Effector memory CD8-positive, alpha-beta T cell (primary cell): ENCODE measurements around the gene RTBDN.

Source experiments
- ATAC-seq: fragments of 150-1000 bp; cut with Tn5 transposase; replicated peaks from 2 replicates; pipeline ENCODE4 v1.10.0; 2021; ENCODE audit warnings: mild to moderate bottlenecking, moderate library complexity
- DNase-seq, 3 experiments: peaks; one replicate each; pipeline ENCODE4 v3.0.0; 2021
- H3K27ac Mint-ChIP-seq, 2 donors: one replicate each; pipeline ENCODE4 v1.8.0; 2022; ENCODE audit warnings: mild to moderate bottlenecking in 2 of 2, mixed read lengths in 2 of 2, moderate library complexity in 2 of 2
- H3K27me3 Mint-ChIP-seq, 2 donors: one replicate each; pipeline ENCODE4 v1.8.0; 2022; ENCODE audit warnings: mixed read lengths in 2 of 2
- H3K36me3 Mint-ChIP-seq: one replicate; pipeline ENCODE4 v1.8.0; 2022; ENCODE audit warnings: mild to moderate bottlenecking, moderate library complexity, mixed read lengths; ENCODE audit not compliant: insufficient read depth
- H3K4me1 Mint-ChIP-seq, 2 donors: one replicate each; pipeline ENCODE4 v1.8.0; 2022; ENCODE audit warnings: low read depth in 2 of 2, mixed read lengths in 2 of 2
- H3K4me3 Mint-ChIP-seq, 2 donors: one replicate each; pipeline ENCODE4 v1.8.0; 2022; ENCODE audit warnings: mild to moderate bottlenecking in 2 of 2, mixed read lengths in 2 of 2, moderate library complexity in 2 of 2
- H3K9me3 Mint-ChIP-seq, 2 donors: one replicate each; pipeline ENCODE4 v1.8.0; 2022; ENCODE audit warnings: mixed read lengths in 2 of 2

RTBDN gene

DNA sequence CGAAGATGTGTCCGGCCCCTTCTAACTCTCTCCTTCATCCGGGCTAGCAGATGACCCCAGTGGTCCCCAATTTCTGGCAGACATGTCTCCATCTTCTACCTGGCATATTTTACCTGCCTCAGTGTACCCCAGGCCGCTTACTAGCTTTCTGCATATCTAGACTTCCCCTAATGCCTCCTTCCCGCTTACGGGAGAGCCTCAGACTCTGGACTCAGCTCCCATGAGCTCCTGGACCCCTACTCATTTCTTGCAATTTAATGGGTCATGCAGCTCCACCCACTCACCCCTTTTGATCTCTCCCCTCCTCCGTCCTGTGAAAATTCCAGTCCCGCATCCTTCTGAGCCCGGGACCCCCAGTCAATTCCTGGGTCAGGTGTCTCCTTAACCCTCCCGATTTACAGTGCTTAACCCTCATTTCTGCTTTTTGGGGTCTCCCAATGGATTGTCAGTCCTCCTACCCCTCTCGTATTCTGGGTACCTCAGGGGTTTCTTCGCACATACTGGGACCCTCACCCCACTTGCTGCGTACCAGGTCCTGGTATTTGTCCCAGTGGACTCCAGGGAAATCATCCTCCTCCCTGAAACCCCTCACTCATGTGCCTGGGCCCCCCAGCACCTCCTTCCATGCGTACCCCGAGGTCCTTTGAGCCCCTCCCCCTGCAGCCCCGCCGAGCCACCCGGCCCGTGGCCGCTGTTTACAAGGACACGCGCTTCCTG is 43.6 kb downstream of the RTBDN start:
- peaks cover 64% of the 10 kb centered on the region for H3K36me3 Mint-ChIP-seq
- no peaks in the 10 kb centered on the region for H3K9me3 Mint-ChIP-seq
- H3K4me3 Mint-ChIP-seq, result peak overlapping the region; percentile 95 to 98
- DNase-seq (no peak), ATAC-seq (no peak)
- H3K4me1 Mint-ChIP-seq, result peaks cover 25 to 29% of the 10 kb centered on the region in 2 donors
- no peaks in the 10 kb centered on the region for H3K27me3 Mint-ChIP-seq
- H3K27ac Mint-ChIP-seq, result peak overlapping the region; percentile 98 to 100

DNA sequence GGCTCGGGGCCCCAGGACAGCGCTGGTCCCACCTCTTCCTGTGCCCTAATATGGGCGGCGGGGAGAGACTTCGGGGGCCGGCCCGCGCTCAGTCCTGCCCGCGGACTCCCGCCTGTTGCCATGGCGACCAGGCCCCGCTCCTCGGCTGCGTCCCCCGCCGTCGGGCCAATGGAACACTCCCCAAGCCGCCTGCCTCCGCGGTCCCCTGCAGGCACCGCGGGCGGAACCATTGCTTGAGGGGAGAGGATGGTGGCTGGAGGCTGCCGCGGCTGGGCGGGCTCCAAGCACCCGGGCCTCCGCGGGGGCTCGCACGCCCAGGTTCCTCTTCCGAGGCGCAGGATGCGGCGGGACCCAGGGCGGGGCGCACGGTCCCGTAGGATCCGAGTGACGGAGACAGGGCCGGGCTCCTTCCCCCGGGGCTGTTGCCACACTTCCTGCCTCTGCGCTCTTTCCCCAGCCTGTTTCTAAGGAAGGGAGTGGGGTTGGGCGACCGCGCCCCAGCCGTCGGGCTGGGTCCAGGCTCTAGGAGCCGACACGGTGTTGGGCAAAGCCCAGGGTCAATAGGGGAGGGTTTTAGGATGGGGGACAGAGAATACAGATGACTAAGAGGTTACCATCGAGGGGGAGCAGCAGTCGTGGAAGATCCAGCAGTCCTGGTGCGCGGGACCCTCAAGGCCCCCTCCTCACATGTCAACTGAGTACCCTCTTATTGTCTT is 44.3 kb downstream of the RTBDN start:
- ATAC-seq (peak; percentile 45), DNase-seq (peak; percentile 89 to 93 (median 93))
- H3K4me1 Mint-ChIP-seq, result peaks cover 22 to 26% of the 10 kb centered on the region in 2 donors
- H3K27me3 Mint-ChIP-seq, result no peaks in the 10 kb centered on the region
- peak overlapping the region; percentile 95 to 98 for H3K4me3 Mint-ChIP-seq
- peak overlapping the region; percentile 98 to 100 for H3K27ac Mint-ChIP-seq
- H3K9me3 Mint-ChIP-seq, result no peaks in the 10 kb centered on the region
- peaks cover 59% of the 10 kb centered on the region for H3K36me3 Mint-ChIP-seq

DNA sequence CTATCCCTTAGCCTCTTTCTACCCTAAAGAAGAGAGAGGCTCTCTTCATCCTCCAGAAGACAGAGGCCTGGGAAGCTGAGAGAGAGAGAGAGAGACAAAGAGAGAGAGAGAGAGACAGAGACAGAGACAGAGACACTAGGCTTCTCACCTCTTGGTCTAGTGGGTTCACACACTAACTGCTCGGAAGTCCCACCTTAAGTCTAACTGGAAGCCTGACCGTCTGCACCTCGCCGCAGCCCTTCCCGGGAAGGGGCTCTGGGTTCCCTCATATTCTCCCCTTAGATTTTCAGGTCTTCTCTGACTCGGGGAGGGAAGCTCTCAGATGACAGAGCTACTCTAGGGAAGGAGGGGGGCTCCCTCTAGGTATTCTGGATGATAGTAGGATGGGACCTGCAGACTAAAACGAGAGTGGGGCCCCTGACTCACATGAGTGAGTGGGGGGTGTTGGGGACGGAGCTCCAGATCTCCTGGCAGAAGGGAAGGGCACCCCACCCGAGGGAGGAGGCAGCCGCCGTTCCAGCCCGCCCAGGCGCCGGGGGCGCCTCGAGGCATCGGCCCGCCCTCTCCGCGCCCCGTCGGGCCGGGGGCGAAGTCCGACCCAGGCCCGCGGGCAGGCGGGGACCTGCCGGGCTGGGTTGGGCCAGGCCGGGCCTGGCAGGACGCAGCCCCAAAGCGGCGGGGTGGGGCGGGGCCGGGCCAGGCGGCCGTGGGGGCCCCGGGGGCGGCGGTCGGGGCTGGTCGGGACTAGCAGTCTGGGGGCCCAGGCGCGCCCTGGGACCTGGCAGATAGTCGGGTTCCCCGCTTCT is 45.1 kb downstream of the RTBDN start:
- Mint-ChIP-seq H3K27me3 (no peaks in the 10 kb centered on the region), H3K4me1 (peaks cover 20 to 23% of the 10 kb centered on the region in 2 donors), H3K27ac (peak overlapping the region; percentile 90 to 94), H3K36me3 (peaks cover 51% of the 10 kb centered on the region), H3K4me3 (peak overlapping the region; percentile 95 to 98), H3K9me3 (no peaks in the 10 kb centered on the region)
- ATAC-seq (no peak), DNase-seq (peak in 1 of 3 experiments; percentile 35)

DNA sequence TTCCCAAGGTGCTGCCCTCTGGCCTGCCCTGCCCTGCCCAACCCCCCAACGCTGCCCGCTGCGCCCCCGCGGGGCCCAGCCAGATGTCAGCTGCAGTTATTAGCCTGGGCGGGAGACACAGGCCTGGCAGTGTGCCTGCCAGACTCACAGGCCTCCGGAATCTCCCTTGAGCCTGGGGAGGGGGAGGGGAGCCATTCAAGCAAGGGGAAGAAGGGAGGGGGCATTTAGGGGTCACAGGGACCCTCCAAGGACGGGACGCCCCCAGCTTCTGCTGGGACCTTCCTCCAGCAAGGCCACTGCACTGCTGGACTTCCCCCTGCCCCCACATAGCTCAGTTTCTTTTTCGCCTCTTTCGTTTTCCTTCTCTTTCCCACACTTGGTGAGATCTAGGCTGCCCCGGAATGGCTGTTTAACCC is 45.7 kb downstream of the RTBDN start:
- Mint-ChIP-seq H3K9me3 (no peaks in the 10 kb centered on the region), H3K27ac (peak overlapping the region; percentile 90 to 94), H3K36me3 (peaks cover 45% of the 10 kb centered on the region), H3K27me3 (no peaks in the 10 kb centered on the region), H3K4me1 (peaks cover 17 to 19% of the 10 kb centered on the region in 2 donors), H3K4me3 (peak overlapping the region; percentile 78 to 81)
- DNase-seq (peak in 2 of 3 experiments; percentile 51 to 53), ATAC-seq (no peak)

DNA sequence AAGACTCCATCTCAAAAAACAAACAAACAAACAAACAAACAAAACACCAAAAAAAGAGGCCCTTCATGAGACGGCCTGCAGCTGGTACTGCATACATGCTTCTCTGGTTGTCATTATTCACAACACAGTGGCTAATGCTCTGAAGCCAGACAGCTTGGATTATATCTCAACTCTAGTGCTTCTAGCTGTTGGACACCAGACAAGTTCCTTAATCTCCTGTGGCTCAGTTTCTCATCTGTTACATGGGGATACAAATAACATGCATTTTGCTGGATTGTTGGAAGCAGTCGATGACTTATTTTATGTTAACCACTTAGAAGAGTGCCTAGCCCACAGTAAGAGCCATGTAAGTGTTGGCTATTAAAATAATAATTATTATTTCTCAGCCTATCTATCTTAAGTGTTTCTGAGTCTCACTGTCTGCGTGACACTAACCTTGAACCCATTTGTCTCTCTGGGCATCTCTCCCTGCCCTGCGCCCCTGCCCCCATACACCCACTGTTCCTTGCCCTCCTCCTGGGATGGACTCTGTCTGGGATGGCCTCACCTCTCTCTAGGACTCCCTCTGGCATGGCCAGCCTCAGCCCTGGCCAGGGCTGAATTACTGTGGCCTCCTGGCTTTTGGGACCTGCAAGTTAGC is 46.2 kb downstream of the RTBDN start:
- peaks cover 20 to 23% of the 10 kb centered on the region in 2 donors for H3K4me1 Mint-ChIP-seq

DNA sequence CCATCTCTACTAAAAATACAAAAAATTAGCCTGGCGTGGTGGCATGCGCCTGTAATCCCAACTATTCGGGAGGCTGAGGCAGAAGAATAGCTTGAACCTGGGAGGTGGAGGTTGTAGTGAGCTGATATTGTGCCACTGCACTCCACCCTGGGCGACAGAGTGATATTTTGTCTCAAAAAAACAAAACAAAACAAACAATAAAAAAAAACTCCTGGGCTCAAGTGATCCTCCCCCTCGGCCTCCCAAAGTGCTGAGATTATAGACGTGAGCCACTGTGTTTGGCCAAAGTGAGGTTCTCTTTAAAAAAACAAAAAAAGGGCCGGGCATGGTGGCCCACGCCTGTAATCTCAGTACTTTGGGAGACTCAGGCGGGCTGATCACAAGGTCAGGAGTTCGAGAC is 46.9 kb downstream of the RTBDN start:
- peaks cover 33% of the 10 kb centered on the region for H3K36me3 Mint-ChIP-seq
- no peaks in the 10 kb centered on the region for H3K27me3 Mint-ChIP-seq
- peaks cover 18 to 23% of the 10 kb centered on the region in 2 donors for H3K4me1 Mint-ChIP-seq
- H3K27ac Mint-ChIP-seq, result no peak overlapping the region
- no peak for DNase-seq
- H3K9me3 Mint-ChIP-seq, result no peaks in the 10 kb centered on the region
- ATAC-seq, result no peak
- H3K4me3 Mint-ChIP-seq, result no peak overlapping the region

More for the DNA sequence above, 46.2 kb downstream of the RTBDN start:
- Mint-ChIP-seq H3K36me3 (peaks cover 40% of the 10 kb centered on the region), H3K9me3 (no peaks in the 10 kb centered on the region), H3K4me3 (peak overlapping the region in 1 of 2 donors; percentile 78), H3K27me3 (no peaks in the 10 kb centered on the region), H3K27ac (peak overlapping the region; percentile 90 to 94)
- DNase-seq (no peak), ATAC-seq (no peak)

DNA sequence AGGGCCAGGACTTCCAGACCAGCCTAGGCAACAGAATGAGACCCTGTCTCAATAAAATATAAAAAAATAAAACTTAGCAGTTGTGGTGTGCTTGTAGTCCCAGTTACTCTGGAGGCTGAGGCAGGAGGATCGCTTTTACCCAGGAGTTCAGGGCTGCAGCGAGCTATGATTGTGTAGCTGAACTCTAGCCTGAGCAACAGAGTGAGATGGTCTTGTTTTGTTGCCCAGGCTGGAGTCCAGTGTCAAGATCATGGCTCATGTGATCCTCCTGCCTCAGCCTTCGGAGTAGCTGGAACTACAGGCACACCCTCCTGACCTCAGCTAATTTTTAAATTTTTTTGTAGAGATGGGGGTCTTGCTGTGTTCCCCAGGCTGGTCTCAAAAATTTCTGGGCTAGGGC is 47.4 kb downstream of the RTBDN start:
- no peak for ATAC-seq
- peaks cover 21 to 24% of the 10 kb centered on the region in 2 donors for H3K4me1 Mint-ChIP-seq
- H3K36me3 Mint-ChIP-seq, result peaks cover 31% of the 10 kb centered on the region
- H3K27me3 Mint-ChIP-seq, result no peaks in the 10 kb centered on the region
- H3K27ac Mint-ChIP-seq, result no peak overlapping the region
- H3K9me3 Mint-ChIP-seq, result no peaks in the 10 kb centered on the region
- H3K4me3 Mint-ChIP-seq, result no peak overlapping the region
- no peak for DNase-seq

DNA sequence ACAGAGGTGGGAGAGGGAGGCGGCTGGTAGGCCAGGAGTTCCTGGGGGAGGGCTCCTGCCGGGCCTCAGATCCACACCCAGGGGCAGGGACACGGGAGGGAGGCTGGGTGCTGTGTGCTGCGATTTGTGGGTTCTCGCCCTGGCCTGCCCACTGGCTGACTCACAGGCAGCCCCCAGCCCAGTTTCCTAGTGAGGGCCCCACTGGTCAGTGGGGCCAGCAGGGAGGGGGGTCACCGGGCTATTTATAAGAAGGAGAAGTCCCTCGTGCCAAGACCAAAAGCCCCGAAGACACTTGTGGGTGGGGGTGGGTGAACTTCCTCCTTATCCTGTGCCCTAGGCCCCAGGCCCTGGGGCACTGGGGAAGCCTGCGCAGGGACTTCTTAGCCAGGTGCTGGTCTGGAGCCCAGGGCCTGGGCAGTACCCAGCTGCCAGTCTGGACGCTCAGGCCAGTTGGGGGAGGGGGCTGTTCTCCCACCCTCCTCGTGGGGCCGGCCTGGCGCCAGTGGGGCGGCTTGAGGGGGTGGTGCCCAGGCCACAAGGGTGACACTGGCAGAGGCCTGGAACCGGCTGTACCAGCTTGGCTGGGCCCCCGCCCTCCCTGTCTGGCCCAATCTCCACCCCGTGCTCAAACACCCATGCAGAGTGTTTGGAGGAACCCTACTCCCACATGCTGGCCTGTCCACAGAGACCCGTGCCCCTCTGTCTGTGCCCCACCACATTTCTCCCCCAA is 48.1 kb downstream of the RTBDN start:
- ATAC-seq, result no peak
- H3K9me3 Mint-ChIP-seq, result no peaks in the 10 kb centered on the region
- peaks cover 25 to 29% of the 10 kb centered on the region in 2 donors for H3K4me1 Mint-ChIP-seq
- no peaks in the 10 kb centered on the region for H3K27me3 Mint-ChIP-seq
- no peak for DNase-seq
- H3K4me3 Mint-ChIP-seq, result no peak overlapping the region
- peaks cover 27% of the 10 kb centered on the region for H3K36me3 Mint-ChIP-seq
- no peak overlapping the region for H3K27ac Mint-ChIP-seq

DNA sequence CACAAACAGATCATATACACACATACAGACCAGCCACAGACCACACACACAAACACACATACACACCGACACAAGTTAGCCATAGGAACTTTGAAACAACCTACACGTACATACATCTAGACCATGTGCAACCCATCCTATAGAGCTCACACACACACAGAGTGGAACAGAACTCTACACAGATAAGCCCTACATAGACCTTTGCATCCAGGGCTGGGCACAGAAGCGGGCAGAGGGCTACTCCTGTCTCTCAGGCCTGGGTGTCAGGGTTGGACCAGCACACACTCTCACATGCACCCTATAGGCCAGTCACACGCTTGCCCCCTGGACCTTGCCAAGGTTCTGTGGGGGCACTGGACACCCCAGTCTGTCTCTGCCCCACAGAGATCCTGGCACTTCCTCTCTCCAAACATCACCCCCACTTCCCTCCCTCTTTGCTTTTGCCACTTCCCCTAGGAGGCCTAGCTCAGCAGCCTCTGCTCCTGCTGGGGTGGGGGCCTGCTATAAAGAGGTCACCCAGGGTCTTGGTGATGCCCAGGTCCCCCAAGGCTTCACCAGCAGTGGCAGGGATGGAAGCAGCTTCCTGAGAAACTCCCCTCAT is 48.8 kb downstream of the RTBDN start:
- H3K27ac Mint-ChIP-seq, result no peak overlapping the region
- ATAC-seq (no peak), DNase-seq (no peak)
- no peaks in the 10 kb centered on the region for H3K27me3 Mint-ChIP-seq
- peaks cover 19 to 22% of the 10 kb centered on the region in 2 donors for H3K4me1 Mint-ChIP-seq
- peaks cover 19% of the 10 kb centered on the region for H3K36me3 Mint-ChIP-seq
- H3K4me3 Mint-ChIP-seq, result no peak overlapping the region
- H3K9me3 Mint-ChIP-seq, result no peaks in the 10 kb centered on the region

DNA sequence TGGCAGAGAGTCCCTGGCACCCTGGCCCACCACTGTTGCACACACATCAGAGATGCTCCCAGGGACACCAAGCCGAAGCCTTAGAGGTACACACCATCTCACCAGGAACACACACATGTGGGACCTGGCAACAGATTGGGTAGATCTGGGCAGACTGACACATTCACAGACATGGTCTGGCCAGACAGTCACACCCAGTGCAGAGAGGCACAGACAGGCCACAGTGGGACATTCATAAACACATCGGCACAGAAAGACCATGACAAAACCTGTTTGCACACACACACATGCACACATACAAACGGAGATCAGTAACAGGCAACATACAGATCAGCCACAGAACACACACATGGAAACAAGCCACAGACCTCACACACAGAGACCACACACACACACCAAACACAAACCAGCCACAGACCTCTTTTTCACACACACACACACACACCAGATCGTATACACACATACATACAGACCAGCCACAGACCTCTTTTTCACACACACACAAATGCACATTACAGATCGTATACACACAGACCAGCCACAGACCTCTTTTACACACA is 49.4 kb downstream of the RTBDN start:
- H3K4me3 Mint-ChIP-seq, result no peak overlapping the region
- H3K4me1 Mint-ChIP-seq, result peaks cover 16% of the 10 kb centered on the region in 2 donors
- no peaks in the 10 kb centered on the region for H3K9me3 Mint-ChIP-seq
- peak; percentile 58 to 65 (median 64) for DNase-seq
- H3K27ac Mint-ChIP-seq, result no peak overlapping the region
- no peaks in the 10 kb centered on the region for H3K27me3 Mint-ChIP-seq
- peak; percentile 13 for ATAC-seq
- H3K36me3 Mint-ChIP-seq, result peaks cover 13% of the 10 kb centered on the region

DNA sequence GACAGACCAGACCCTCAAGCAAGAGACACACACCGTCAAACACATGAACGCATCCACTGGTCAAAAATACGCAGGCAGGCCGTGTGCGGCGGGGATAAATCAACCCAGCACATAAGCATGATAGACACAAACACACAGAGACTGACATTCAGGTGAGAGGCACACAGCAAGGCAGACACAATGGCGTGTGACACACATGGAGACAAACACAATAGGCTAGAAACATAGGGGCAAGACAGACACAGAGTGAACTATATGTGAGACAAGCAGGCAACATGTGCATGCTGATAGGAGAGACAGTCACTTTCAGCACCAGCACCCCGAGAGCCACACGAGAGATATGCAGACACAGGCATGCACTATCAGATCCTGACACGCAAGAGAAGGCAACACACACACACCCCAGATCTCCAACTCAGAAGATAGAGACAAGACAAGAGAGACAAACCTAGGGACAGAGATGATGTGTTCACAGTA is 49.9 kb downstream of the RTBDN start:
- no peak for DNase-seq
- H3K27ac Mint-ChIP-seq, result no peak overlapping the region
- H3K4me1 Mint-ChIP-seq, result peaks cover 16 to 17% of the 10 kb centered on the region in 2 donors

DNA sequence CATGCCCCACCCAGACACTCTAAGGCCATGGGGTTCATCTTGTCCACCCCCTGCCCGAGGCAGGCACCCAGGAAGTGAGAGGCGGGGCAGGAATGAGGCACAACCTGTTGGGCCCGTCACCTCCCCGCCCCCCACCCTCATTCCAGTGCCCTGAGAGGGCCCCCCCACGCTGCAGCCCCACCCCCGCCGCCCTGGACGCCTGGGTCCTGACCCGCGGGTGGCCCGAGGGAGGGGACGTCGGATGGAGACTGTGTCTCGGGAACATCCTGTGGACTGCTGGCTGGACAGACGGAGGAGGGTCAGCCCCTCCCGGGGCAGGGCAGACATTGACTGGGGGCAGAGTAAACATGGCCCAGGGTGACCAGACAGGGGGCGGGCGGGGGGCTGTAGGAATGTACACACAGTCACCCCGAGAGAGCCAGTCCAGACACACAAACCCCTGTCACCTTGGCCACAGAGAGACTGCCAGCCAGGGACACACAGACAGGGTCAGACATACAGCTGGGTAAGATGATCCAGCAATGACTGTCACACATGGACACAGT is 50.5 kb downstream of the RTBDN start:
- peak overlapping the region; percentile 40 to 65 for H3K4me3 Mint-ChIP-seq
- H3K9me3 Mint-ChIP-seq, result no peaks in the 10 kb centered on the region
- no peak overlapping the region for H3K27ac Mint-ChIP-seq
- H3K36me3 Mint-ChIP-seq, result peaks cover 8% of the 10 kb centered on the region
- no peak for DNase-seq
- ATAC-seq, result no peak
- H3K4me1 Mint-ChIP-seq, result peaks cover 12 to 16% of the 10 kb centered on the region in 2 donors
- H3K27me3 Mint-ChIP-seq, result no peaks in the 10 kb centered on the region

More for the DNA sequence above, 49.9 kb downstream of the RTBDN start:
- H3K27me3 Mint-ChIP-seq, result no peaks in the 10 kb centered on the region
- peak; percentile 10 for ATAC-seq
- H3K4me3 Mint-ChIP-seq, result no peak overlapping the region
- H3K9me3 Mint-ChIP-seq, result no peaks in the 10 kb centered on the region
- peaks cover 11% of the 10 kb centered on the region for H3K36me3 Mint-ChIP-seq
